HL-60 (cell line): ENCODE measurements around the gene CELF5.

Experiments
- DNase-seq, 2 experiments: peaks; one replicate each; pipeline ENCODE4 v3.0.0-alpha.2; 2010 to 2020; ENCODE audit warnings: low read depth in 1 of 2, low spot score in 1 of 2
- H3K27ac ChIP-seq: fragments of 250-450 bp; sonication (Bioruptor Pico); replicated peaks from 2 replicates; pipeline ENCODE4 v1.5.1; 2020; ENCODE audit warnings: mild to moderate bottlenecking, moderate library complexity
- H3K27me3 ChIP-seq: fragments of 250-450 bp; sonication (Bioruptor Pico); 2 replicates; pipeline ENCODE4 v1.5.1; 2021; ENCODE audit warnings: mild to moderate bottlenecking, moderate library complexity; ENCODE audit not compliant: insufficient read depth, poor library complexity, severe bottlenecking
- H3K4me3 ChIP-seq: replicated peaks from 2 replicates; pipeline ENCODE4 v1.5.1; 2011; ENCODE audit warnings: mild to moderate bottlenecking, control low read depth, low read length; ENCODE audit not compliant: insufficient read depth
- GABPA ChIP-seq: IDR thresholded peaks from 2 replicates; pipeline ENCODE4 v1.6.1; 2012; ENCODE audit warnings: low read depth
- POLR2AphosphoS5 ChIP-seq: IDR thresholded peaks from 2 replicates; pipeline ENCODE4 v1.6.1; 2012; ENCODE audit warnings: low read depth
- SPI1 ChIP-seq: IDR thresholded peaks from 2 replicates; pipeline ENCODE4 v1.6.1; 2012; ENCODE audit warnings: low read depth, mild to moderate bottlenecking, borderline replicate concordance
- TF ChIP-seq, protein P1 (sequence below): IDR thresholded peaks from one replicate; pipeline ENCODE4 v1.5.1; 2011; ENCODE audit warnings: low read length, control low read depth, inconsistent platforms; ENCODE audit not compliant: insufficient read depth
- TF ChIP-seq, protein P2 (sequence below): IDR thresholded peaks from 2 replicates; pipeline ENCODE4 v1.6.1; 2012; ENCODE audit warnings: low read depth; ENCODE audit not compliant: insufficient replicate concordance

CELF5 gene

DNA sequence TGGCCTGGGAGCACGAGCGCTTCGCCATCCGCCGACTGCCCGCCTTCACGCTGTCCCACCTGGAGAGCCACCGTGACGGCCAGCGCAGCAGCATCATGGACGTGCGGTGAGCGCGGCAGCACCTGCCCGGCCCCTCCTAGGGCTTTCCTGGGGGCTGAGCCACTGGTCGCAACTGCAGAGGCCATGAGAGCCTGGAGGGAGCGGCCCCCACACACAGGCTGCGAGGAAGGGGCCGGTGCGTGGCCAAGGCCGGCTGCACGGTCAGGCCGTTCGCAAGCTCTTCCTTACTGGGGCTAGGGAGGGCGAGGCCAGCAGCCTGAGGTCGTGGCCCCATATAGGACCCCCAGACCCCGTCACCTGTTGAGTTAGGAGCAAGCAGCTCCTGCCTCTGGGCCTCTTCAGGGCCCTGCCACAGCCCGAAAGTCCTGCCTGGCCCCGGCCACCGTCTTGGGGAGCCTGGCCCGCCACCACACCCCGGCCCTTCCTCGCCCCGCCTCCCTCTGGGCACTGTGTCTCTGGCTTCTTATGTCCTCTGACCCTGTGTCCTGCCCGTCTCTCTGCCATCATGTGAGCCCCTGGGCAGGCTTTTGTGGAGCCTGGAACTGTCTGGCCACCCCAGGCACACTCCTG lies 19.7 kb upstream of the CELF5 start:
- H3K27me3 ChIP-seq: no peaks in the 10 kb centered on the region
- no peak overlapping the region for H3K27ac ChIP-seq
- TF ChIP-seq POLR2AphosphoS5: no peak
- no peak for TF ChIP-seq GABPA
- TF ChIP-seq, protein P1, sequence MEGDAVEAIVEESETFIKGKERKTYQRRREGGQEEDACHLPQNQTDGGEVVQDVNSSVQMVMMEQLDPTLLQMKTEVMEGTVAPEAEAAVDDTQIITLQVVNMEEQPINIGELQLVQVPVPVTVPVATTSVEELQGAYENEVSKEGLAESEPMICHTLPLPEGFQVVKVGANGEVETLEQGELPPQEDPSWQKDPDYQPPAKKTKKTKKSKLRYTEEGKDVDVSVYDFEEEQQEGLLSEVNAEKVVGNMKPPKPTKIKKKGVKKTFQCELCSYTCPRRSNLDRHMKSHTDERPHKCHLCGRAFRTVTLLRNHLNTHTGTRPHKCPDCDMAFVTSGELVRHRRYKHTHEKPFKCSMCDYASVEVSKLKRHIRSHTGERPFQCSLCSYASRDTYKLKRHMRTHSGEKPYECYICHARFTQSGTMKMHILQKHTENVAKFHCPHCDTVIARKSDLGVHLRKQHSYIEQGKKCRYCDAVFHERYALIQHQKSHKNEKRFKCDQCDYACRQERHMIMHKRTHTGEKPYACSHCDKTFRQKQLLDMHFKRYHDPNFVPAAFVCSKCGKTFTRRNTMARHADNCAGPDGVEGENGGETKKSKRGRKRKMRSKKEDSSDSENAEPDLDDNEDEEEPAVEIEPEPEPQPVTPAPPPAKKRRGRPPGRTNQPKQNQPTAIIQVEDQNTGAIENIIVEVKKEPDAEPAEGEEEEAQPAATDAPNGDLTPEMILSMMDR: no peak
- TF ChIP-seq SPI1: no peak
- TF ChIP-seq, protein P2, sequence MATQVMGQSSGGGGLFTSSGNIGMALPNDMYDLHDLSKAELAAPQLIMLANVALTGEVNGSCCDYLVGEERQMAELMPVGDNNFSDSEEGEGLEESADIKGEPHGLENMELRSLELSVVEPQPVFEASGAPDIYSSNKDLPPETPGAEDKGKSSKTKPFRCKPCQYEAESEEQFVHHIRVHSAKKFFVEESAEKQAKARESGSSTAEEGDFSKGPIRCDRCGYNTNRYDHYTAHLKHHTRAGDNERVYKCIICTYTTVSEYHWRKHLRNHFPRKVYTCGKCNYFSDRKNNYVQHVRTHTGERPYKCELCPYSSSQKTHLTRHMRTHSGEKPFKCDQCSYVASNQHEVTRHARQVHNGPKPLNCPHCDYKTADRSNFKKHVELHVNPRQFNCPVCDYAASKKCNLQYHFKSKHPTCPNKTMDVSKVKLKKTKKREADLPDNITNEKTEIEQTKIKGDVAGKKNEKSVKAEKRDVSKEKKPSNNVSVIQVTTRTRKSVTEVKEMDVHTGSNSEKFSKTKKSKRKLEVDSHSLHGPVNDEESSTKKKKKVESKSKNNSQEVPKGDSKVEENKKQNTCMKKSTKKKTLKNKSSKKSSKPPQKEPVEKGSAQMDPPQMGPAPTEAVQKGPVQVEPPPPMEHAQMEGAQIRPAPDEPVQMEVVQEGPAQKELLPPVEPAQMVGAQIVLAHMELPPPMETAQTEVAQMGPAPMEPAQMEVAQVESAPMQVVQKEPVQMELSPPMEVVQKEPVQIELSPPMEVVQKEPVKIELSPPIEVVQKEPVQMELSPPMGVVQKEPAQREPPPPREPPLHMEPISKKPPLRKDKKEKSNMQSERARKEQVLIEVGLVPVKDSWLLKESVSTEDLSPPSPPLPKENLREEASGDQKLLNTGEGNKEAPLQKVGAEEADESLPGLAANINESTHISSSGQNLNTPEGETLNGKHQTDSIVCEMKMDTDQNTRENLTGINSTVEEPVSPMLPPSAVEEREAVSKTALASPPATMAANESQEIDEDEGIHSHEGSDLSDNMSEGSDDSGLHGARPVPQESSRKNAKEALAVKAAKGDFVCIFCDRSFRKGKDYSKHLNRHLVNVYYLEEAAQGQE: no peak
- DNase-seq: no peak
- H3K4me3 ChIP-seq: no peak overlapping the region

DNA sequence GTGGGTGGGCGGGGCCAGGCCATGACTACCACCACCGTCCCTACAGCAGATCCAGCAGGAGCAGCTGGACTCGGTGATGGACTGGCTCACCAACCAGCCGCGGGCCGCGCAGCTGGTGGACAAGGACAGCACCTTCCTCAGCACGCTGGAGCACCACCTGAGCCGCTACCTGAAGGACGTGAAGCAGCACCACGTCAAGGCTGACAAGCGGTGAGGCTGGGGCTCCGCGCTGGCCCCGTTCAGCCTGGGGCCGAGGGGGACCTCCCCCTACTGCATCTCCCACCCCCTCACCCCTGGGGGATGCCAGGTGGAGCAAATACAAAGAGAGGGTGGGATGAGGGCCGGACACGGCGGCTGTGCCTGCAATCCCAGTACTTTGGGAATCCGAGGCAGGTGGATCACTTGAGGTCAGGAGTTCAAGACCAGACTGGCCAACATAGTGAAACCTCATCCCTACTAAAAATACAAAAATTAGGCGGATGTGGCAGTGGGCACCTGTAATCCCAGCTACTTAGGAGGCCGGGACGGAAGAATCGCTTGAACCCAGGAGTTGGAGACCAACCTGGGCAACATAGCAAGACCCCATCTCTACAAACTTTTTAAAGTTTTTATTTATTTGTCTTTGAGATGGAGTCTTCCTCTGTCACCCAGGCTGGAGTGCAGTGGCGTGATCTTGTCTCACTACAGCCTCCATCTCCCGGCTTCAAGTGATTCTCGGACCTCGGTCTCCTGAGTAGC lies 18.1 kb upstream of the CELF5 start:
- no peak for TF ChIP-seq GABPA
- TF ChIP-seq SPI1: no peak
- TF ChIP-seq, protein P1: no peak
- TF ChIP-seq POLR2AphosphoS5: no peak
- TF ChIP-seq, protein P2: no peak
- H3K4me3 ChIP-seq: no peak overlapping the region
- no peak overlapping the region for H3K27ac ChIP-seq
- no peaks in the 10 kb centered on the region for H3K27me3 ChIP-seq
- no peak for DNase-seq

GRCh38 chr19:3207461-3208242 lies 16.8 kb upstream of the CELF5 start:
- Histone ChIP-seq H3K27ac (no peak overlapping the region), H3K4me3 (no peak overlapping the region), H3K27me3 (no peaks in the 10 kb centered on the region)
- TF ChIP-seq GABPA (no peak), POLR2AphosphoS5 (no peak), SPI1 (no peak)
- TF ChIP-seq, protein P1: no peak
- TF ChIP-seq, protein P2: no peak
- no peak for DNase-seq
